ENCODE data around the gene PIGS.
"Not testable (repeated sequence)": the region's sequence is repeated elsewhere in the genome, so short reads cannot be mapped to it uniquely, and the experiment has no call there.

Gene PIGS

DNA sequence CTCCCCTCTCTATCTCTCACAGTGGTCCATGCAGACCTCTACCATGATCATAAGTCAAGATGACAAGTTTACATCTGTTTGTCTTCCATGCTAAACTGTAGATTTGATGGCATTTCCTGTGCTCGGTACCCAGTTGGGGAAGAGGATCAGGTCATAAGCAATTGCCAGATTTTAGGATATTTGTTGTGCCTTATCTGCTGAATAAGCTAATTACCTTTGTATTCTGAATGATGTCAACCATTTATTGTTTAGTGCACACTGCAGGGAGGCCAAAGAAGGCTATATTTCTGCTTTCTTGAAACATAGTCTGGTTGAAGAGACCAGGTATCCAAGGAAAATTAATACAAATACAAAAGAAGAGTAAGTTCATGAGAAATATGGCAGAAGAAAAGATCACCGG lies 11.2 kb upstream of the PIGS start:
- no peak for DNase-seq
- in situ Hi-C loops (cut with HindIII; ENCODE audit: low pct_ligation_motif_present, low pct_unique_long_range_greater_than_20kb, low sequenced_read_pairs): no loop called here

- no peak for DNase-seq
- in situ Hi-C loops (cut with HindIII; ENCODE audit: low pct_ligation_motif_present, low pct_unique_long_range_greater_than_20kb, low sequenced_read_pairs): no loop called here
Measured at GRCh38 chr17:28580959-28581358, 9.6 kb upstream of the PIGS start.

- in situ Hi-C loops (cut with HindIII; ENCODE audit: low pct_ligation_motif_present, low pct_unique_long_range_greater_than_20kb, low sequenced_read_pairs): no loop called here
- no peak for DNase-seq
Measured at GRCh38 chr17:28579526-28579925, 8.2 kb upstream of the PIGS start.

DNA sequence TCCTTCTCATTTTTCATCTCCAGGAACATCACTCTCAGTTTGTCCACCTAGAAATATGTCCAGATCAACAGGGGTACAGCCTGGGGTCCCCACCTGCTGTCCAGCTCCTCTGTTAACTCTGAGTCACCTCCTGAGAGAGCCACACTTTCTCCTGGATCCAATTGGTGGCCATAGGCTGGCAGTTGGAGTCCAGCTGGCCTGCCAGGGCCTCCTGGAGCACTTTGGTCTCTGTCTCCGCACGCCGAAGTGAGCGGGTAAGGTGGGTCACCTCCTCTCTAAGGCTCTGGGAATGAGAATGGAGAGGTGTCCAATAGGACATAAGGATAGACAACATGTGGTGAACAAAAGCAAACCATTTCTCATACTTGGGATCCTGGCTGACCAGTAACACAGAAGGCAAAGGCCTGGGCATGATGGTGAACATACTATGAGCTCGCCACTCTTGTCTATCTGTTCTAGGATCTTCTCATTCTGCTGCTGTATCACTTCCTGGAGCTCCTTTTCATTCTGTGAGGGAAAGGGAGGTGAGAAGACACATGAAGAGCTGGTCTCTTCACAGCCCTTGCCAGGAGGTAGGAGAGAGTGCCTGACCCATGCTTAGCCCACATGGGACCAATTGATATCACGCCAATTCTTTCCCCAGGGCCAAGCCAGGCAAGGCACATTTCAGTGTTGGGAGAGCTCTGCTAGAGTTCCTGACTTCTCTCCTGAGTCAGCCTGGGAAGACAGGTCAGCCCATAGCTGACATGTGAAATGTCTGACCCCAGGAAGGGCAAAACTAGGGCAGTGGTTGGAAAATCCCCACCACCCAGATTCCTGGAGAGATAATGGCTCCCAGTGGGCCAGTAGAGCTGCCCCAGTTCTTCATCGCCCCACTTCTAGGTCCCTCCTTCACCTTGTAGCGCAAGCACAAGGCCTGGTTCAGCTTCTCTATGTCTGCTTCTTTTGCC lies 7.2 kb upstream of the PIGS start:
- no peak for DNase-seq
- in situ Hi-C loops (cut with HindIII; ENCODE audit: low pct_ligation_motif_present, low pct_unique_long_range_greater_than_20kb, low sequenced_read_pairs): no loop called here

DNA sequence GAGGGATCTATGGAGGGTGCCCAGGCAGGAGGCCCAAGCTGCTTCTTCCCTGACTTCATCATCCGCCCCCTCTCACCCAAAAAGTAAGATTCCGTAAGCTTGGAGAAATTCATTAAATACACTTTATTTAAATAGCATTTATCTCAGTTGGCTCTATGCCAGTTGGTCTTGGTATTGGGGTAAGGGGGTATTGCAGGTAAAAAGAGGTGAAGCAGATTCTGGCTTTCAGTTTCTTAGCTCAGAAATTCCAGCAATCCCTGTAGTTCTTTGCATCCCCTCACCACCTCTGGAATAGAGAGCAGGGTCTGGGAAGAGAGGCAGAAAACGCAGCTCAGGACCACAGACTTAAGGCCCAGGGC lies 6.1 kb upstream of the PIGS start:
- no peak for DNase-seq
- in situ Hi-C loops (cut with HindIII; ENCODE audit: low pct_ligation_motif_present, low pct_unique_long_range_greater_than_20kb, low sequenced_read_pairs): no loop called here

DNA sequence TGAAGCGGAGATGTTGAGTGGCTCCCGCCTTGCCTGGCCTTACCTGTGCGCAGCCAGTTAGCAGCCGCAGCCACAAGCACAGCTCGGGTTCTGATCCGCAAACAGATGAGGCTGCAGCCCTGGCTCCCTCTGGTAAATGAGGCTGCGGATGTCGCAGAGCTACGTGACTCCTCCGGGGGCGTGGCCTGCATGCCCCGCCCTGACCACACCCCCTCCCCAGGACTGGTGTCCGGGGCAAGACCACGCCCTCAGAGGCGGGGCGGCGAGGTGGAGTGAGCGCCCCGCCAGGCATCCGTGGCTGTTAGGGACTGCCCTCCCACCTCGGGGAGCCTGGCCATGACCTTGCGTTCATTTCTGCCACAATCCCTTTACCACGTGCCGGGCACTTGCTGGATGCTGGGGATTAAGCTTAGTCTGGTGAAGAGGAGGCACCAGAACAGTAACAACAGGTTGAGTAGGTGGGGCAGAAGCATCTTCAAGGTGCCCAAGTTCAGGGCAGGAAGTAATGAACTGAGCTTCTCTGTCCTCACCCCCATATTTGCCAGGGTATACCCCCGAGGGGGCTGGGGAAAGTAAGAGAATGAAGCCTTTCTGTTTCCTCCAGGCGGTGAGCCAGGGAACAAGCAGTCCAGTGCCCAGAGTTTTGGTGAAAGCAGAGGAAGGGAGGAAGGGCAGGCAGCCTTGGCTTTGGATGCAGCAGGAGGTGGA lies 5.6 kb upstream of the PIGS start, which contains the start of gene ALDOC:
Gene ALDOC (minus strand): TSS at position 138 of the 708 bp plus-strand sequence. CDS start 1,363 bp downstream, outside the sequence.
- in situ Hi-C loops (cut with HindIII; ENCODE audit: low pct_ligation_motif_present, low pct_unique_long_range_greater_than_20kb, low sequenced_read_pairs): no loop called here
- peak; percentile 46 for DNase-seq

- DNase-seq; in situ Hi-C loops (cut with HindIII; ENCODE audit: low pct_ligation_motif_present, low pct_unique_long_range_greater_than_20kb, low sequenced_read_pairs): not testable (repeated sequence)
Measured at GRCh38 chr17:28576016-28576415, 4.7 kb upstream of the PIGS start.

DNA sequence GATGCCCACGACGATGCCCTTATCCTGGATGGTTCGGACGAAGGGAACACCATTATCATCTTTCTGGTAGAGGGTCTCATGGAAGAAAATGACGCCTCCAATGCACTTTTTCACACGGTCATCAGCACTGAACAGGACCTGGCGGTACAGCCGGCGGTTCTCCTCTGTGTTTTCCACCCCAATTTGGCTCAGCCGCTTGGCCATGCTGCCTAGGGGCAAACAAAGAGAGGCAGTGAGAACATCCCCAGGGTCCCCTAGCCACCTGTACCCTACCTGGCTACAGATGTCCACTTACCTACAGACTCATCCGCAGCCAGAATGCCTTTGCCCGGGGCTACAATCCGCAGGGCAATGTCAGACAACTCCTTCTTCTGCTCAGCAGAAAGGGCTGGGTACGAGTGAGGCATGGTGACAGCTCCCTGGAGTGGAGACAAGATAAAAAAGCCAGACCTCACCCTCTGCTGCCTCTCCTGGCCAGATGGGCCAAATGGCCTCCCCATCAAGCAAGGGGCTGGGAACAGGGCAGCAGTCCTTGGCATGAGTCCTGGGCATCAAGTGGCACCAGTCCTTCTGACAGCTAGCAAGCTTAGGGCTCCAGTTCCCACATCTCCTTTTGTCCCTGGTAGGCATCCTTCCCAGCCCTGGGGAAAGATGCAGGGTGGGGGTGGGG lies 3.9 kb upstream of the PIGS start:
- DNase-seq: no peak
- in situ Hi-C loops (cut with HindIII; ENCODE audit: low pct_ligation_motif_present, low pct_unique_long_range_greater_than_20kb, low sequenced_read_pairs): no loop called here

DNA sequence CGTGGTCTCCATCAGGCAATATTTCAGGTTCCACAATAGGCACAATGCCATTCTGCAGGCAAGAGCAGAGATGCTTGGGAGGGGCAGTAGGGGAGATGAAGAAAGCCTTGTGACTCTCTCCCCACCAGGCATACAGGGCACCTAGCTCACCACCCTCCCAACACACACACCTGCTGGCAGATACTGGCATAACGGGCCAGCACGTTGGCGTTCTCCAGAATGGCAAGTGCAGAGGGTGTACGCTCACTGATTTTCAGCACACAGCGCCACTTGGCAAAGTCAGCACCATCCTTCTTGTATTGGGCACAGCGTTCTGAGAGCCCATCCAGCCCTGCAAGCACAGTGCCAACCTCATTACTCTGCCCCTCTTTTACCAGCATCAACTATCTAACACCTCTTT lies 3.2 kb upstream of the PIGS start:
- in situ Hi-C loops (cut with HindIII; ENCODE audit: low pct_ligation_motif_present, low pct_unique_long_range_greater_than_20kb, low sequenced_read_pairs): no loop called here

GRCh38 chr17:28573966-28574480 lies 2.7 kb upstream of the PIGS start:
- in situ Hi-C loops (cut with HindIII; ENCODE audit: low pct_ligation_motif_present, low pct_unique_long_range_greater_than_20kb, low sequenced_read_pairs): no loop called here
- DNase-seq: no peak

More for the DNA sequence above, 3.2 kb upstream of the PIGS start:
- no peak for DNase-seq

- in situ Hi-C loops (cut with HindIII; ENCODE audit: low pct_ligation_motif_present, low pct_unique_long_range_greater_than_20kb, low sequenced_read_pairs): no loop called here
- DNase-seq: no peak
Measured at GRCh38 chr17:28573521-28573920, 2.2 kb upstream of the PIGS start.

DNA sequence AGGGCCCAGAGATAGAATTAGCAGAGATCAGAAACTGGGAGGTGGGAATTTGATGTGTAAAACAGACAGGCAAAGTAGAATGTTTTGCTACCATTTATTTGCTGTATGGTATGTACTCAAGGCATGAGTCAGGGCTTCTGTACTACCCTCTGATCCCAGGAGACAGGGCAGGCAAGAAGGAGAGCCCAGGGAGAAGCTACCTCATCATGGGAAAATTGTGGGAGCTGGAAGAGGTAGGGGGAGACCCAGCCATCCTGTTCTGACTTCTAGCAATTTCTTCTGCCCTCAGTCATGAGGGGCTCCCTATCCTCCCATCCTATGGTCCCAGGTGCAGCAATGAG lies 1.7 kb upstream of the PIGS start:
- in situ Hi-C loops (cut with HindIII; ENCODE audit: low pct_ligation_motif_present, low pct_unique_long_range_greater_than_20kb, low sequenced_read_pairs): no loop called here
- DNase-seq: no peak

GRCh38 chr17:28572259-28573039 lies 1.1 kb upstream of the PIGS start:
- in situ Hi-C loops (cut with HindIII; ENCODE audit: low pct_ligation_motif_present, low pct_unique_long_range_greater_than_20kb, low sequenced_read_pairs): no loop called here
- DNase-seq: no peak

DNA sequence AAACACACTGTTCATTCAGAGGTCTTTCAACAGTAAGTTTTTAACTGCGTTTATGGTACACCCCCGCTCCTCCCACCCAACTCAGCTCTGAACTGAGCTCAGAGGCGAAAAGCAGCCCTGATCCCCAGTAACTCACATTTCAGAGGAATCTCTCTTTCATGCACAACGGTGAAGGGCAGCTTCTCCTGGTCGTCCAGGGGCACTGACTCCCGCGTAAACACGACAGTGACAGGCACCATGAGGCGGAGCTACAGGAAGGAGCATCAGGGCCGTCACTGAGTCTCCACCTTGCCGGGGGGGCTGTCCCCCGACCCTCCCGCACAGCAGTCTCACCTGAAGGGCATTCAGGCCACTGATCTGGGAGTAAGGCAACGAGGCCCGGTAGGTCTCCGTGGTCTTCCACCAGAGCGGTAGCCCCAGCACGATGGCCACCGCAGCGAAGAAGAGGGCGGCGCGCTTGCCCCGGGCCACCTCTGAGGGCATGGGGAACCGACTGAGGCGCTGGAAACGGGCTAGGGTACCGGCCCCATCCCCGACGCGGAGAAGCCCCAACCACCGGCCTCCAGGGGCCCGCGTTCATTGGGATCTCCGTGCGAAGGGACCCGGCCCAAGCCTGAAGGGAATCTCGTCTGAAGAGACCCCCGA lies 486 bp downstream of the PIGS start:
- in situ Hi-C loops (cut with HindIII; ENCODE audit: low pct_ligation_motif_present, low pct_unique_long_range_greater_than_20kb, low sequenced_read_pairs): no loop called here
- DNase-seq: peak; percentile 12

GRCh38 chr17:28569446-28569845 lies 1.9 kb downstream of the PIGS start:
- no peak for DNase-seq
- in situ Hi-C loops (cut with HindIII; ENCODE audit: low pct_ligation_motif_present, low pct_unique_long_range_greater_than_20kb, low sequenced_read_pairs): no loop called here

DNA sequence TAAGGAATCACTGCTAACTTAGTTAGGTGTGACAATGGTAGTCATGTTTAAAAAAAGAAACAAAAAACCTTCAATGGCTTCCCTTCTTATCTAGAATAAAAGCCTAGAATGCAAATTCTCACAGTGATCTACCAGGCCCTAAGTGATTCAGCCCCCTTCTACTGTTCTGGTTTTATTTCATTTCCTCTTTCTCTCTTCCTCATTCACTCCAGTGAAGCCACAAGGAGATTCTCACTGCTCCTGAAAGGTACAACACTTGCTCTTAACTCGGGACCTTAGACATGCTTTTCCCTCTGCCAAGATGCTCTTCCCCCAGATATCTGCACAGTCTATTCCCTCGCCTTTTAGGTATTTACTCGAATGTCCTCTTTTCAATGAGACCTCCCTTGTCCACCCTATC lies 3.7 kb downstream of the PIGS start:
- no peak for DNase-seq
- in situ Hi-C loops (cut with HindIII; ENCODE audit: low pct_ligation_motif_present, low pct_unique_long_range_greater_than_20kb, low sequenced_read_pairs): no loop called here

GRCh38 chr17:28563475-28563874 lies 7.8 kb downstream of the PIGS start:
- in situ Hi-C loops (cut with HindIII; ENCODE audit: low pct_ligation_motif_present, low pct_unique_long_range_greater_than_20kb, low sequenced_read_pairs): no loop called here
- DNase-seq: peak; percentile 98

DNA sequence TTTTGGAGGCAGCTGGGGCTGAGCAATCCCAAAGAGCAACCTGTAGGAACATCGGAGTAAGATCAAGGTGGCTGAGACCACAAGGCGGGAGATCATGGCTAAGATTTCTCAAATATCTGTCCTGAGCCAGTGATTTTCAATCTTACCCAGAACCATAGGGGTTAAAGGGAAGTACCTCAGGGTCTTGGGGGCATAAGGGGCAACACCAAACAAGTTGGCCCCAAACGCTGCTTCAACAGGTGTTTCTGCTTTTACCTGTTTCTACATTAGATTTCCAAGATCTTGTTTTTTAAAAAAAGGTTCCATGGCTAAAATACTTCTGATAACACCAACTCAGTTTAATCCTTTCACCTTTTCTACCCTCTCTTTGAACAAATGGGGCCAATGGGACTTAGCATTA lies 16.3 kb downstream of the PIGS start:
- in situ Hi-C loops (cut with HindIII; ENCODE audit: low pct_ligation_motif_present, low pct_unique_long_range_greater_than_20kb, low sequenced_read_pairs): no loop called here

More for the DNA sequence above, 16.3 kb downstream of the PIGS start:
- no peak for DNase-seq

All from ACHN (cell line).